ENCODE data around the gene MPZL1. TPM values are rescaled to one million over a fixed set of nuclear protein-coding genes. Genes with fewer than 3 reads are reported as not detected.

The MPZL1 gene
- total RNA-seq, 1 donor from 2014 or later, result 85.2 TPM

GRCh38 chr1:167707942-167708341 is 13.8 kb upstream of the MPZL1 start:
- ATAC-seq (no peak), DNase-seq (no peak)
- no peaks in the 10 kb centered on the region for H3K4me1 ChIP-seq
- H3K27me3 ChIP-seq, result no peaks in the 10 kb centered on the region
- H3K9me3 ChIP-seq, result no peaks in the 10 kb centered on the region
- H3K4me3 ChIP-seq, result no peak overlapping the region
- no peak overlapping the region for H3K27ac ChIP-seq
- H3K36me3 ChIP-seq, result peaks cover 6% of the 10 kb centered on the region
- intact Hi-C loops (cut with DNase I), result no loop called here
- no peak for TF ChIP-seq CTCF (IDR thresholded peaks at IDR 0.05)

GRCh38 chr1:167708940-167709389 is 12.8 kb upstream of the MPZL1 start:
- intact Hi-C loops (cut with DNase I), result no loop called here
- Histone ChIP-seq H3K9me3 (no peaks in the 10 kb centered on the region), H3K27ac (no peak overlapping the region), H3K27me3 (no peaks in the 10 kb centered on the region), H3K36me3 (peaks cover 6% of the 10 kb centered on the region), H3K4me3 (no peak overlapping the region), H3K4me1 (no peaks in the 10 kb centered on the region)
- TF ChIP-seq CTCF (IDR thresholded peaks at IDR 0.05), result no peak
- DNase-seq (no peak), ATAC-seq (peak; percentile 34)

GRCh38 chr1:167710836-167711235 is 10.9 kb upstream of the MPZL1 start:
- intact Hi-C loops (cut with DNase I), result no loop called here
- Histone ChIP-seq H3K36me3 (no peaks in the 10 kb centered on the region), H3K9me3 (no peaks in the 10 kb centered on the region), H3K4me3 (no peak overlapping the region), H3K4me1 (no peaks in the 10 kb centered on the region), H3K27ac (no peak overlapping the region), H3K27me3 (no peaks in the 10 kb centered on the region)
- DNase-seq, result no peak
- ATAC-seq, result no peak
- no peak for TF ChIP-seq CTCF (IDR thresholded peaks at IDR 0.05)

GRCh38 chr1:167711797-167712196 is 10.0 kb upstream of the MPZL1 start:
- ATAC-seq (no peak), DNase-seq (no peak)
- H3K4me1 ChIP-seq, result no peaks in the 10 kb centered on the region
- no peaks in the 10 kb centered on the region for H3K27me3 ChIP-seq
- intact Hi-C loops (cut with DNase I), result no loop called here
- H3K9me3 ChIP-seq, result no peaks in the 10 kb centered on the region
- H3K27ac ChIP-seq, result no peak overlapping the region
- TF ChIP-seq CTCF (IDR thresholded peaks at IDR 0.05), result no peak
- H3K4me3 ChIP-seq, result no peak overlapping the region
- H3K36me3 ChIP-seq, result no peaks in the 10 kb centered on the region

GRCh38 chr1:167713330-167714081 is 8.3 kb upstream of the MPZL1 start:
- Histone ChIP-seq H3K4me1 (no peaks in the 10 kb centered on the region), H3K4me3 (peak overlapping the region; percentile 81), H3K27me3 (no peaks in the 10 kb centered on the region), H3K36me3 (no peaks in the 10 kb centered on the region), H3K27ac (peak overlapping the region; percentile 86), H3K9me3 (no peaks in the 10 kb centered on the region)
- peak; percentile 71 for DNase-seq
- intact Hi-C loops (cut with DNase I), result no loop called here
- peak; percentile 1 for ATAC-seq
- TF ChIP-seq CTCF (IDR thresholded peaks at IDR 0.05), result no peak

All from upper lobe of right lung (tissue), 1 donor.